SHP77 treated with DMSO at 0.1 percent for 48 hours (cell line): ENCODE results near the gene SECISBP2L.
"Not testable (repeated sequence)": the region's sequence is repeated elsewhere in the genome, so short reads cannot be mapped to it uniquely, and the experiment has no call there.

Source experiments
- DNase-seq: peaks from one replicate; lab custom pipeline; 2025; lab: John Stamatoyannopoulos, UW

Gene SECISBP2L

GRCh38 chr15:49046220-49047102 lies at the start of gene SECISBP2L:
TSS of gene SECISBP2L (minus strand) at chr15:49046446. CDS start at chr15:49046299, 147 bp downstream.
- peak; percentile 78 for DNase-seq

- no peak for DNase-seq
Observed at GRCh38 chr15:49094923-49095322, 48.7 kb upstream of the SECISBP2L start.

- no peak for DNase-seq
Observed at GRCh38 chr15:49093252-49094105, 47.2 kb upstream of the SECISBP2L start.

- no peak for DNase-seq
Observed at GRCh38 chr15:49088996-49089395, 42.8 kb upstream of the SECISBP2L start.

GRCh38 chr15:49085696-49086459 lies 39.6 kb upstream of the SECISBP2L start:
- no peak for DNase-seq

GRCh38 chr15:49084285-49084570 lies 38.0 kb upstream of the SECISBP2L start:
- no peak for DNase-seq

- DNase-seq = no peak
Observed at GRCh38 chr15:49083401-49084284, 37.4 kb upstream of the SECISBP2L start.

- no peak for DNase-seq
Observed at GRCh38 chr15:49082960-49083359, 36.7 kb upstream of the SECISBP2L start.

GRCh38 chr15:49079340-49080039 lies 33.2 kb upstream of the SECISBP2L start:
- DNase-seq = no peak

GRCh38 chr15:49075881-49076280 lies 29.6 kb upstream of the SECISBP2L start:
- DNase-seq = no peak

GRCh38 chr15:49074589-49075287 lies 28.5 kb upstream of the SECISBP2L start:
- not testable (repeated sequence) for DNase-seq

GRCh38 chr15:49066372-49066771 lies 20.1 kb upstream of the SECISBP2L start:
- no peak for DNase-seq

- no peak for DNase-seq
Observed at GRCh38 chr15:49064884-49065283, 18.6 kb upstream of the SECISBP2L start.

- DNase-seq = no peak
Observed at GRCh38 chr15:49064281-49064653, 18.0 kb upstream of the SECISBP2L start.

GRCh38 chr15:49063402-49064280 lies 17.4 kb upstream of the SECISBP2L start:
- no peak for DNase-seq

GRCh38 chr15:49062900-49063299 lies 16.7 kb upstream of the SECISBP2L start:
- DNase-seq = no peak

GRCh38 chr15:49060710-49061495 lies 14.7 kb upstream of the SECISBP2L start:
- DNase-seq = no peak

- no peak for DNase-seq
Observed at GRCh38 chr15:49059491-49059890, 13.2 kb upstream of the SECISBP2L start.
